ENCODE measurements around the gene HINT2.
A peak's percentile ranks its signal among the peaks of the same experiment; 100 is the strongest.

Gene HINT2

DNA sequence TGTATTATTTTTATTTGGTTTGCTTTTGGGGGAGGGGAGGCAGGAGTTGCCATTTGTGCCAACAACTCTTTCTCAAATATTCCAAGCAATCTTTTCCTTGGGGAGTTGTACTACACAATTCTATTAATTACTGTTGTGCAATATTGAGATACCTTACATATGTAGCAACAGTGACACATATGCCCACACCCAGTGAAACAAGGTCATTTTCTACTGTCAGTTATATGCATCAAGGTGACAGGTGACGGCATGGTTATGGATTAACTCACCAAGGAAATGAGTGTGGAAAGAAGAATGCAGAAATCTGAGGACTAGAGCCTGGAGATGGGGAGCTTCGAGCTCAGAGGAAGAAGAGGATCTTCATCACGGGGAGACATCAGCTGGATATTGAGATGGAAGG is 42.9 kb downstream of the HINT2 start:
- H3K27ac ChIP-seq = peak overlapping the region; percentile 57
- TF ChIP-seq, protein P1, sequence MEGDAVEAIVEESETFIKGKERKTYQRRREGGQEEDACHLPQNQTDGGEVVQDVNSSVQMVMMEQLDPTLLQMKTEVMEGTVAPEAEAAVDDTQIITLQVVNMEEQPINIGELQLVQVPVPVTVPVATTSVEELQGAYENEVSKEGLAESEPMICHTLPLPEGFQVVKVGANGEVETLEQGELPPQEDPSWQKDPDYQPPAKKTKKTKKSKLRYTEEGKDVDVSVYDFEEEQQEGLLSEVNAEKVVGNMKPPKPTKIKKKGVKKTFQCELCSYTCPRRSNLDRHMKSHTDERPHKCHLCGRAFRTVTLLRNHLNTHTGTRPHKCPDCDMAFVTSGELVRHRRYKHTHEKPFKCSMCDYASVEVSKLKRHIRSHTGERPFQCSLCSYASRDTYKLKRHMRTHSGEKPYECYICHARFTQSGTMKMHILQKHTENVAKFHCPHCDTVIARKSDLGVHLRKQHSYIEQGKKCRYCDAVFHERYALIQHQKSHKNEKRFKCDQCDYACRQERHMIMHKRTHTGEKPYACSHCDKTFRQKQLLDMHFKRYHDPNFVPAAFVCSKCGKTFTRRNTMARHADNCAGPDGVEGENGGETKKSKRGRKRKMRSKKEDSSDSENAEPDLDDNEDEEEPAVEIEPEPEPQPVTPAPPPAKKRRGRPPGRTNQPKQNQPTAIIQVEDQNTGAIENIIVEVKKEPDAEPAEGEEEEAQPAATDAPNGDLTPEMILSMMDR (conservative IDR thresholded peaks at IDR 0.05) = no peak
- TF ChIP-seq ZFX (IDR thresholded peaks at IDR 0.05) = no peak

DNA sequence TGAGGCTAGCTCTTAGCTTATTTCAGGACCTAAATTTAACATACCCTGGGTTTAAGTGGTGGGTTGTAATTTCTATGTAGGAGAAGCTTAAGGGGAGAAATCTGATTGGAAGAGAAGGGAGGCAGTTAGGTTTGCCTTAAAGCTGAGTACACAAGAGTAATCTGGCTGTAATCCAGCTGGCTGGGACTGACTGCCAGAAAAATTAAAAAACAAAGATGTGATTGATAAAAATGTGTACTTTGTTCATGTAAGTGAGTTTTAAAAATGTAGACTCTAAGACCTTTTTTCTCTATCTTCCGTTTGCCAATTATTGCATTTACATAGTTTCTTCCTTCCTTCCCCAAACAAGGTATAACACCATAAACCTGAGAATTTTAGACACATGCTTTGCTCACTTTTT is 43.3 kb downstream of the HINT2 start:
- TF ChIP-seq, protein P1 (conservative IDR thresholded peaks at IDR 0.05) = no peak
- no peak for TF ChIP-seq ZFX (IDR thresholded peaks at IDR 0.05)
- H3K27ac ChIP-seq = peak overlapping the region; percentile 72; the same call in 1 of the 2 replicates

DNA sequence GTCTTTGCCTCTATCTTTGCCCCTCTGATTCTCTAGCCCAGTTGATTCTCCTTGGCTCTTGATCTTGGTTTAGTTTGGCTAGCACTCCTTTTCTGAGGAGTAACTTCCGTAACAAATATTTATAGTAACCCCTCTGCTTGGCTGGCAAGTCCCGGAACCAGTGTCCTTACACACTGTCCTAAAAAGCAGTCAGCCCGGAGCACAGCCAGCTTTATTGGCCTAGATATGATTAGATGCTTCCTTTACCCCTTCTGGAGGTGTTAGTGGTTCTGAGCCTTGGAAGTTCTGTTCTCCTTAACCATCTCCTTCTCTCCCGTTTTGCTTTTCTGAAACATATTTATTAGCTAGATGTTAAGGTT is 43.8 kb downstream of the HINT2 start:
- no peak for TF ChIP-seq ZFX (IDR thresholded peaks at IDR 0.05)
- TF ChIP-seq, protein P1 (conservative IDR thresholded peaks at IDR 0.05) = no peak
- peak overlapping the region; percentile 72; the same call in 1 of the 2 replicates for H3K27ac ChIP-seq

DNA sequence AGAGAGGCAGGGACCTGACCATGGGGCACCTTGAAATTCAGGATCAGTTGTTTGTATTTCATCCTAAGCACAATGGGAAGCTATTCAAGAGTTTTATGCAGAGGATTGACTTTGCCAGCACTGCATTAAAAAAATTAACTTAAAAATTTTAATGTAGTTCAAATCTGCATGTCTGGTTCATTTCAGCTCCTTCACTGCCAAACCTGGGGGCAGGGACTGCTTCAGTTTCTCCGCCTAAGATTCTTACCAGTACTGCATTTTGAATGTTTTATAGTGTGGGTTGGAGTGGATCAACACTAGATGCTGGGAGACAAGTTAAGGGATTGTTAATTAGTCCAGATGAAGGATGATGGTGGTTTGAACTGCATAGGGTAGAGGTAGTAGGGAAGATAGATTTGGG is 45.1 kb downstream of the HINT2 start:
- no peak for TF ChIP-seq ZFX (IDR thresholded peaks at IDR 0.05)
- TF ChIP-seq, protein P1 (conservative IDR thresholded peaks at IDR 0.05) = no peak
- peak overlapping the region; percentile 72; the same call in 1 of the 2 replicates for H3K27ac ChIP-seq

DNA sequence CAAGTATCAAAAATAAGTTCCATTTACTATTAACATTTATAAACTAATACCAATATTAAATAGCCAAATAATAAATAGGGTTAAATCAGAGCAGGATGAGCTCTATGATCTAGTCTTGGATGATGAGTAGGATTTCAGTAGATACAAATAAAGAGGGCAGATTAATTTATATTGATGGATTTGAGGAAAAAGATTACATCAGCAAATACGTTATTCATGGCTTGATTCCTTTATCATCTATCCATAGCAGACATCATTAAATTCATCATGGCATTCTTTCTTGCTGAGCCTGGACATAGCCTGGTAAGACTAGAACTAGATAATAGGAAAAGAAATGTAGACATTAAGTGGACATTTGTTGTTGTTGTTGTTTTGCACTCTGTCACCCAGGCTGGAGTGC is 47.4 kb downstream of the HINT2 start:
- TF ChIP-seq ZFX (IDR thresholded peaks at IDR 0.05) = no peak
- TF ChIP-seq, protein P1 (conservative IDR thresholded peaks at IDR 0.05) = no peak

DNA sequence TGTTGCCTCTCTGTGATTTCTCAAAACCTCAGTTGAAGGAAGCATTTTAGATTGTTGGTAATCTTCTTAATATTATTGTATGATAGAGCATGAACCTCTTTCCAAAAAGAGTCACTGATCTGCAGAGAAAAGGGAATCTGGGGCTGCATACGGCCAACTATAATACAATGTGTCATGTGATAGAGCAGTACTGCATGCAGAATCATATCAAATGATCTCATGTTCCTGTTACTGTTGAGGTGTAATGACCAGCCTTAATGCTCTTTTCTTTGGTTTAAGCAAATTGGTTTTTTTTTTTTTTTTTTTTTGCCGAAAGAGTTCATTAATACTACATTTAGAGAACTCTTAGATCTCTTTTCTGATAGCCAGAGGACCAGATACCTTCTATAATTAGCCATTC is 47.8 kb downstream of the HINT2 start:
- H3K27ac ChIP-seq = no peak overlapping the region
- TF ChIP-seq, protein P1 (conservative IDR thresholded peaks at IDR 0.05) = no peak
- TF ChIP-seq ZFX (IDR thresholded peaks at IDR 0.05) = no peak

More for the DNA sequence above, 47.4 kb downstream of the HINT2 start:
- H3K27ac ChIP-seq = no peak overlapping the region

DNA sequence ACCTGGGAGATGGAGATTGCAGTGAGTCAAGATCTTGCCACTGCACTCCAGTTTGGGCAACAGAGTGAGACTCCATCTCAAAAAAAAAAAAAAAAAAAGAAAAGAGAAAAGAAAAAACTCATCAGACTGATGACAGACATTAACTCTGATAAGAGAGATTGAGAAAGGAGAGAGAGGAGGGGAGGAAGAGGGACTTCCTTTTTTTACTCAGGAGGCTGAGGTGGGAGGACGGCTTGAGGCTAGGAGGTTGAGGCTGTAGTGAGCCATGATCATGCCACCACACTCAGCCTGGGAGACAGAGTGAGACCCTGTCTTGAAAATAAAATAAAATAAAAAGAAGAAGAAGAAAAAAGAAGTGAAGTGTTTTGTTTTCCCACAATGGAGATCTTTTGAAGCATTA is 51.0 kb downstream of the HINT2 start:
- TF ChIP-seq, protein P1 (conservative IDR thresholded peaks at IDR 0.05) = no peak
- TF ChIP-seq ZFX (IDR thresholded peaks at IDR 0.05) = no peak
- H3K27ac ChIP-seq = no peak overlapping the region
